Neural progenitor cell (in vitro differentiated cells): Measurements from ENCODE around the gene UFSP1.
"Not testable (repeated sequence)": the region's sequence is repeated elsewhere in the genome, so short reads cannot be mapped to it uniquely, and the experiment has no call there.

ENCODE experiments used
- EZH2phosphoT487 ChIP-seq: fragments of 200-600 bp; sonication (generic); IDR thresholded peaks from 2 replicates; pipeline ENCODE4 v1.6.1; 2017; ENCODE audit warnings: antibody characterized with exemption
- TF ChIP-seq, protein P1 (sequence below): fragments of 200-600 bp; sonication (generic); IDR thresholded peaks from 2 replicates; pipeline ENCODE4 v1.5.1; 2017; ENCODE audit warnings: antibody characterized with exemption, mild to moderate bottlenecking

DNA sequence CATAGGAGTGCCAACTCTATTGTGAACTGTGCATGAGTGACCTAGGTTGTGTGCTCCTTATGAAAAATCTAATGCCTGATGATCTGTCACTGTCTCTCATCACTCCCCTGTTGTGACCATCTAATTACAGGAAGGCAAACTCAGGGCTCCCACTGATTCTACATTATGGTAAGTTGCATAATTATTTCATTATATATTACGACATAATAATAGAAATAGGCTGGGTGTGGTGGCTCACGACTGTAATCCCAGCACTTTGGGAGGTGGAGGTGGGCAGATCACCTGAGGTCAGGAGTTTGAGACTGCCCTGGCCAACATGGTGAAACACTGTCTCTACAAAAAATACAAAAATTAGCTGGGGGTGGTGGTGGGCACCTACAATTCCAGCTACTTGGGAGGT lies 45.9 kb upstream of the UFSP1 start:
- TF ChIP-seq, protein P1, sequence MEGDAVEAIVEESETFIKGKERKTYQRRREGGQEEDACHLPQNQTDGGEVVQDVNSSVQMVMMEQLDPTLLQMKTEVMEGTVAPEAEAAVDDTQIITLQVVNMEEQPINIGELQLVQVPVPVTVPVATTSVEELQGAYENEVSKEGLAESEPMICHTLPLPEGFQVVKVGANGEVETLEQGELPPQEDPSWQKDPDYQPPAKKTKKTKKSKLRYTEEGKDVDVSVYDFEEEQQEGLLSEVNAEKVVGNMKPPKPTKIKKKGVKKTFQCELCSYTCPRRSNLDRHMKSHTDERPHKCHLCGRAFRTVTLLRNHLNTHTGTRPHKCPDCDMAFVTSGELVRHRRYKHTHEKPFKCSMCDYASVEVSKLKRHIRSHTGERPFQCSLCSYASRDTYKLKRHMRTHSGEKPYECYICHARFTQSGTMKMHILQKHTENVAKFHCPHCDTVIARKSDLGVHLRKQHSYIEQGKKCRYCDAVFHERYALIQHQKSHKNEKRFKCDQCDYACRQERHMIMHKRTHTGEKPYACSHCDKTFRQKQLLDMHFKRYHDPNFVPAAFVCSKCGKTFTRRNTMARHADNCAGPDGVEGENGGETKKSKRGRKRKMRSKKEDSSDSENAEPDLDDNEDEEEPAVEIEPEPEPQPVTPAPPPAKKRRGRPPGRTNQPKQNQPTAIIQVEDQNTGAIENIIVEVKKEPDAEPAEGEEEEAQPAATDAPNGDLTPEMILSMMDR = not testable (repeated sequence)
- not testable (repeated sequence) for TF ChIP-seq EZH2phosphoT487
